ENCODE data around the gene CERS1. TPM values are rescaled to one million over a fixed set of nuclear protein-coding genes. Genes with fewer than 3 reads are reported as not detected.
"Not testable (repeated sequence)": the region's sequence is repeated elsewhere in the genome, so short reads cannot be mapped to it uniquely, and the experiment has no call there.

The CERS1 gene
- total and polyA plus RNA-seq, 5 donors from 2014 or later, result not detected

- no peaks in the 10 kb centered on the region for H3K9me3 ChIP-seq (ENCODE audit: control insufficient read depth in 2 of 2, low read length in 2 of 2)
- peaks cover 4% of the 10 kb centered on the region for H3K27me3 Mint-ChIP-seq
- no peaks in the 10 kb centered on the region for H3K9me3 Mint-ChIP-seq
- H3K4me3 ChIP-seq (ENCODE audit: low read depth, low read length), result no peak overlapping the region
- no peak overlapping the region for H3K27ac ChIP-seq (ENCODE audit: insufficient read depth, low read length, poor library complexity, severe bottlenecking)
- H3K36me3 Mint-ChIP-seq, result peaks cover 3% of the 10 kb centered on the region
- DNase-seq (no peak), ATAC-seq (ENCODE audit: low read depth in 2 of 2) (no peak)
- peaks cover 45% of the 10 kb centered on the region for H3K36me3 ChIP-seq (ENCODE audit: control insufficient read depth, insufficient read depth, low read length)
- H3K4me1 Mint-ChIP-seq, result peaks cover 0 to 5% (median 1%) of the 10 kb centered on the region in 4 donors
- no peaks in the 10 kb centered on the region for H3K4me1 ChIP-seq (ENCODE audit: control insufficient read depth, insufficient read depth, low read length, poor library complexity, severe bottlenecking)
- no peaks in the 10 kb centered on the region for H3K27me3 ChIP-seq (ENCODE audit: control insufficient read depth, insufficient read depth, low read length)
- H3K4me3 Mint-ChIP-seq, result no peak overlapping the region
- peak overlapping the region in 1 of 3 donors; percentile 80 for H3K27ac Mint-ChIP-seq
These were observed 9.7 kb upstream of the CERS1 start for GRCh38 chr19:18905513-18906236.

DNA sequence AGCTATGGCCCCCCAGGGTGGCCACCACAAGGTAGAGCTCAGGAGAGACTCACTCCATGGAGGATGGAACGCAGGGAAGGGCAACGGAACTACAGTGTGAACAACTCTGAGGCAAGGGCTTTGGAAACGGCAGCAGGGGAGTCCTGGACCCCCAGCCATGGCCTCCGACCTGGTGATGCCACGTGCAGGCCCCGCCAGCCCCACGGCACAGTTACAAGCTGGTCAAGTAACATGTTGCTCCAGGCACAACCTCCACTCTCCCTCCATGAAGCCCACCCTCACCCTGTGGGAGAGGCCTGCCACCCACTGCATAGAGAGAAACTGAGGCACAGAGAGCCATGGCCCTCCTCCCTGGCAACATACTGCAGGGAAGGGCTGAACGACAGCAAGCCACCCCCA lies 9.1 kb upstream of the CERS1 start:
- no peak overlapping the region for H3K4me3 ChIP-seq (ENCODE audit: low read depth, low read length)
- H3K9me3 ChIP-seq (ENCODE audit: control insufficient read depth in 2 of 2, low read length in 2 of 2), result no peaks in the 10 kb centered on the region
- H3K36me3 ChIP-seq (ENCODE audit: control insufficient read depth, insufficient read depth, low read length), result peaks cover 48% of the 10 kb centered on the region
- H3K9me3 Mint-ChIP-seq, result no peaks in the 10 kb centered on the region
- peaks cover 3% of the 10 kb centered on the region for H3K36me3 Mint-ChIP-seq
- H3K27me3 ChIP-seq (ENCODE audit: control insufficient read depth, insufficient read depth, low read length), result no peaks in the 10 kb centered on the region
- H3K4me3 Mint-ChIP-seq, result no peak overlapping the region
- peaks cover 4% of the 10 kb centered on the region for H3K27me3 Mint-ChIP-seq
- DNase-seq (no peak), ATAC-seq (ENCODE audit: low read depth in 2 of 2) (no peak)
- no peaks in the 10 kb centered on the region for H3K4me1 ChIP-seq (ENCODE audit: control insufficient read depth, insufficient read depth, low read length, poor library complexity, severe bottlenecking)
- no peak overlapping the region for H3K27ac Mint-ChIP-seq
- peaks cover 0 to 5% (median 1%) of the 10 kb centered on the region in 4 donors for H3K4me1 Mint-ChIP-seq
- H3K27ac ChIP-seq (ENCODE audit: insufficient read depth, low read length, poor library complexity, severe bottlenecking), result no peak overlapping the region

- no peaks in the 10 kb centered on the region for H3K9me3 Mint-ChIP-seq
These were observed 8.5 kb upstream of the CERS1 start for GRCh38 chr19:18904334-18905057.

DNA sequence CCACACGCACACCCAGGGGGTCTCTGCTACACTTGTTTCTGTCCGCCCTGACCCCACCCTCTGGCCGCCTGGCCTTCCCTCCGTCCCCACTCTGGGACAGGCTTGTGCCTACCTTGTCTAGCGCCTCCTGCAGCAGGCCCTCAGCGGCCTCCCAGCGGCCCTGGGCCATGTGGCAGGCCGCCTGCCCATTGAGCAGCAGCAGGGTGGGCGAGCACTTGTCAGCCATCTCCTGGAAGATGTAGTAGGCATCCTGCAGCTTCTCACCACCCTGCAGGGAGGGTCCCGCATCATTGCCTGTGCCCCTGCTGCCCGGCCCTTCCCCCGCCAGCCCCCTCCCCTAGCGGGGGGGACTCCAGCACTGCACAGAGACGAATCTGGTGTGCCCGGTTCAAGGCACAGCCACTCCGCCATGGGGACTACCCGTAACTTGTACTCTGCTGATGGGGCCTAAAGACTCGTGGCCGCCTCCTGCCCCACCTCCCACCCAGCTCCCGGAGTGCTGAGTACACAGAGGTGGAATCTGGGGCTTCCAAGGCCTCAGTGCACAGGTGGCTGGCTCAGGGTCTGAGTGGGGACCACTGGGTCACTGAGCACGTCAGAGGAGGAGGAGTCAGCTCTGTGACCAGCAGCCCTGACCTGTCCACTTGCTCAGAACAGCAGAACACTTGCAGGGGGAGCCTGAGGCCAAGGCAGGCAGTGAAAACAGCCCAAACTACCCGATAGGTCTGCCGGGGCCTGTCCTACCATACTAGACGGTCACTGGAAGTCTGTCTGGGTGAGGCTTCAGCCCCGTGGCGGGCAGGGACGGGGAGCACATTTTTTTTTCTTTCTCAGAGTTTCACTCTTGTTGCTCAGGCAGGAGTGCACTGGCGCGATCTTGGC lies 7.4 kb upstream of the CERS1 start:
- Mint-ChIP-seq H3K9me3 (no peaks in the 10 kb centered on the region), H3K27me3 (peaks cover 4% of the 10 kb centered on the region), H3K27ac (no peak overlapping the region), H3K36me3 (peaks cover 3% of the 10 kb centered on the region), H3K4me1 (peaks cover 0 to 3% (median 0%) of the 10 kb centered on the region in 4 donors), H3K4me3 (no peak overlapping the region)
- DNase-seq, result no peak
- Histone ChIP-seq H3K36me3 (ENCODE audit: control insufficient read depth, insufficient read depth, low read length) (peaks cover 48% of the 10 kb centered on the region), H3K4me3 (ENCODE audit: low read depth, low read length) (no peak overlapping the region), H3K27me3 (ENCODE audit: control insufficient read depth, insufficient read depth, low read length) (no peaks in the 10 kb centered on the region), H3K9me3 (ENCODE audit: control insufficient read depth in 2 of 2, low read length in 2 of 2) (no peaks in the 10 kb centered on the region), H3K4me1 (ENCODE audit: control insufficient read depth, insufficient read depth, low read length, poor library complexity, severe bottlenecking) (no peaks in the 10 kb centered on the region), H3K27ac (ENCODE audit: insufficient read depth, low read length, poor library complexity, severe bottlenecking) (no peak overlapping the region)
- no peak for ATAC-seq (ENCODE audit: low read depth in 2 of 2)

More at GRCh38 chr19:18904334-18905057, 8.5 kb upstream of the CERS1 start:
- no peak overlapping the region for H3K4me3 ChIP-seq (ENCODE audit: low read depth, low read length)
- H3K27me3 ChIP-seq (ENCODE audit: control insufficient read depth, insufficient read depth, low read length), result no peaks in the 10 kb centered on the region
- no peaks in the 10 kb centered on the region for H3K9me3 ChIP-seq (ENCODE audit: control insufficient read depth in 2 of 2, low read length in 2 of 2)
- peaks cover 4% of the 10 kb centered on the region for H3K27me3 Mint-ChIP-seq
- no peak for ATAC-seq (ENCODE audit: low read depth in 2 of 2)
- H3K4me1 Mint-ChIP-seq, result peaks cover 0 to 3% (median under 1%) of the 10 kb centered on the region in 4 donors
- H3K4me3 Mint-ChIP-seq, result no peak overlapping the region
- H3K36me3 Mint-ChIP-seq, result peaks cover 3% of the 10 kb centered on the region
- H3K27ac ChIP-seq (ENCODE audit: insufficient read depth, low read length, poor library complexity, severe bottlenecking), result no peak overlapping the region
- no peaks in the 10 kb centered on the region for H3K4me1 ChIP-seq (ENCODE audit: control insufficient read depth, insufficient read depth, low read length, poor library complexity, severe bottlenecking)
- no peak overlapping the region for H3K27ac Mint-ChIP-seq
- DNase-seq, result no peak
- peaks cover 50% of the 10 kb centered on the region for H3K36me3 ChIP-seq (ENCODE audit: control insufficient read depth, insufficient read depth, low read length)

GRCh38 chr19:18902519-18902918 lies 6.6 kb upstream of the CERS1 start:
- not testable (repeated sequence) for H3K27ac Mint-ChIP-seq; H3K36me3 Mint-ChIP-seq; H3K9me3 Mint-ChIP-seq; H3K4me1 Mint-ChIP-seq; ATAC-seq (ENCODE audit: low read depth in 2 of 2); H3K4me1 ChIP-seq (ENCODE audit: control insufficient read depth, insufficient read depth, low read length, poor library complexity, severe bottlenecking); H3K27ac ChIP-seq (ENCODE audit: insufficient read depth, low read length, poor library complexity, severe bottlenecking); H3K27me3 Mint-ChIP-seq; H3K4me3 Mint-ChIP-seq; H3K27me3 ChIP-seq (ENCODE audit: control insufficient read depth, insufficient read depth, low read length); H3K4me3 ChIP-seq (ENCODE audit: low read depth, low read length); H3K9me3 ChIP-seq (ENCODE audit: control insufficient read depth in 2 of 2, low read length in 2 of 2); DNase-seq
- H3K36me3 ChIP-seq (ENCODE audit: control insufficient read depth, insufficient read depth, low read length), result peaks cover 44% of the 10 kb centered on the region

GRCh38 chr19:18901491-18901890 lies 5.5 kb upstream of the CERS1 start:
- Histone ChIP-seq H3K27me3 (ENCODE audit: control insufficient read depth, insufficient read depth, low read length) (no peaks in the 10 kb centered on the region), H3K4me1 (ENCODE audit: control insufficient read depth, insufficient read depth, low read length, poor library complexity, severe bottlenecking) (no peaks in the 10 kb centered on the region), H3K4me3 (ENCODE audit: low read depth, low read length) (no peak overlapping the region), H3K27ac (ENCODE audit: insufficient read depth, low read length, poor library complexity, severe bottlenecking) (no peak overlapping the region), H3K9me3 (ENCODE audit: control insufficient read depth in 2 of 2, low read length in 2 of 2) (no peaks in the 10 kb centered on the region), H3K36me3 (ENCODE audit: control insufficient read depth, insufficient read depth, low read length) (peaks cover 37% of the 10 kb centered on the region)
- no peak for DNase-seq
- Mint-ChIP-seq H3K4me1 (peaks cover 0 to 15% (median 6%) of the 10 kb centered on the region in 4 donors), H3K27me3 (peaks cover 18% of the 10 kb centered on the region), H3K4me3 (no peak overlapping the region), H3K9me3 (no peaks in the 10 kb centered on the region), H3K36me3 (peaks cover 3% of the 10 kb centered on the region), H3K27ac (no peak overlapping the region)
- no peak for ATAC-seq (ENCODE audit: low read depth in 2 of 2)

- no peak overlapping the region for H3K27ac Mint-ChIP-seq
- H3K9me3 Mint-ChIP-seq, result no peaks in the 10 kb centered on the region
- peaks cover 0 to 17% (median 6%) of the 10 kb centered on the region in 4 donors for H3K4me1 Mint-ChIP-seq
- H3K4me1 ChIP-seq (ENCODE audit: control insufficient read depth, insufficient read depth, low read length, poor library complexity, severe bottlenecking), result no peaks in the 10 kb centered on the region
- DNase-seq, result no peak
- no peak overlapping the region for H3K27ac ChIP-seq (ENCODE audit: insufficient read depth, low read length, poor library complexity, severe bottlenecking)
- no peak overlapping the region for H3K4me3 ChIP-seq (ENCODE audit: low read depth, low read length)
- H3K36me3 Mint-ChIP-seq, result no peaks in the 10 kb centered on the region
- peaks cover 33% of the 10 kb centered on the region for H3K36me3 ChIP-seq (ENCODE audit: control insufficient read depth, insufficient read depth, low read length)
- no peak for ATAC-seq (ENCODE audit: low read depth in 2 of 2)
- H3K27me3 Mint-ChIP-seq, result peaks cover 21% of the 10 kb centered on the region
- H3K4me3 Mint-ChIP-seq, result no peak overlapping the region
- H3K9me3 ChIP-seq (ENCODE audit: control insufficient read depth in 2 of 2, low read length in 2 of 2), result no peaks in the 10 kb centered on the region
- H3K27me3 ChIP-seq (ENCODE audit: control insufficient read depth, insufficient read depth, low read length), result no peaks in the 10 kb centered on the region
These were observed 4.9 kb upstream of the CERS1 start for GRCh38 chr19:18900700-18901481.
